Measurements from ENCODE around the gene PFDN6. TPM values are rescaled to one million over a fixed set of nuclear protein-coding genes. Genes with fewer than 3 reads are reported as not detected.

Gene PFDN6
- total RNA-seq, 4 donors from 2014 or later = 12.4 to 48.7 (median 21.0) TPM

DNA sequence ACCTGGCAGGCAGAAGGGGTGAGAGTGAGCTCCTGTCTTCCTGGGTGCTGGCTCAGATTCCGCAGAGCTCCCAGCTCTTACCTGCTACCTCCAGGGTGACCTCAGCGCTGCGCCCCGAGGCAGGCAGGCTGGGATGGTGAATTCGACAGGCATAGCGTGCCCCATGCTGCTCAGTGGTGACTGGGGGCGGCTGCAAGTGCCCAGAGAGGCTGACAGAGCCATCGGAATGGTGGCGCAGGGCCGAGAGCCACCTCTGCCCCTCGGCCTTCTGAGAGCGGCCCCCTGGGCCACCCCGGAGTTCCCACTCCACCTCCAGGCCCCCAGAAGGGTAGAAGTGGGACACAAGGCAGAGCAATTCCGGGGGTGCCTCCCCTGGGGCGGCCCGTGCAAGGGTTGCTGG, 14.8 kb downstream of the PFDN6 start:
- H3K36me3 ChIP-seq = peaks cover 0 to 58% (median 13%) of the 10 kb centered on the region in 3 donors
- TF ChIP-seq POLR2A (IDR thresholded peaks at IDR 0.05) = no peak
- TF ChIP-seq EP300 (IDR thresholded peaks at IDR 0.05) = no peak
- no peak for TF ChIP-seq CTCF (IDR thresholded peaks at IDR 0.05)
- H3K4me1 ChIP-seq = peaks cover 0 to 28% (median 7%) of the 10 kb centered on the region in 4 donors
- H3K27ac ChIP-seq = no peak overlapping the region
- no peak overlapping the region for H3K4me3 ChIP-seq
- WGBS, 2 donors = 83 to 86% methylated on average over 6 to 12 of the region's 16 CpGs
- no peaks in the 10 kb centered on the region for H3K27me3 ChIP-seq
- H3K9me3 ChIP-seq = no peaks in the 10 kb centered on the region
- no peak for DNase-seq (ENCODE audit: low spot score in 2 of 2)

DNA sequence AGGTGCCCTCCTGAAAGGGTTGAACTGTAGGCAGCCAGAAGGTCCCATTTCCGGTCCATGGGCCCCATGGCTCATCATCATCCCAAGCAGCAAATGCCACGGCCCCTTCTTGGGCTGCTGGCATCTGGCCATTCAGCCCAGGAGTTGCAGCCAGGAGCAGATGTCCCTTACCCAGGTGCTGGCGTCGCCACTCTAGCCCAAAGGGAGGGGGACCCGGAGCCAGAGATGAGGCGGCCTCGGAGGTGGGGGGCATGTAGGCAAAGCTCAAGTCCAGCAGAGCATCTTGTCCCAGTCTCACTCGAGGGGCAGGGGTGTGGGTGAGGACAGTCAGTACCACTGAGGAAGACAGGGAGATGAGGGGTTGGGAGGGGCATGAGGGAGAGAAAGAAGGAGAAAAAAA, 15.7 kb downstream of the PFDN6 start:
- no peak for DNase-seq (ENCODE audit: low spot score in 2 of 2)
- Histone ChIP-seq H3K36me3 (peaks cover 0 to 62% (median 13%) of the 10 kb centered on the region in 3 donors), H3K27me3 (no peaks in the 10 kb centered on the region), H3K27ac (no peak overlapping the region), H3K9me3 (no peaks in the 10 kb centered on the region), H3K4me3 (no peak overlapping the region), H3K4me1 (peaks cover 0 to 24% (median 6%) of the 10 kb centered on the region in 4 donors)
- TF ChIP-seq POLR2A (IDR thresholded peaks at IDR 0.05) (no peak), CTCF (IDR thresholded peaks at IDR 0.05) (no peak), EP300 (IDR thresholded peaks at IDR 0.05) (no peak)
- WGBS, 2 donors = 68 to 86% methylated on average over 8 of the region's 8 CpGs

- 83 to 85% methylated on average over 4 of the region's 4 CpGs for WGBS, 2 donors
- Histone ChIP-seq H3K27ac (no peak overlapping the region), H3K9me3 (no peaks in the 10 kb centered on the region), H3K27me3 (no peaks in the 10 kb centered on the region), H3K36me3 (peaks cover 0 to 69% (median 13%) of the 10 kb centered on the region in 3 donors), H3K4me1 (peaks cover 0 to 21% (median 5%) of the 10 kb centered on the region in 4 donors), H3K4me3 (no peak overlapping the region)
- no peak for DNase-seq (ENCODE audit: low spot score in 2 of 2)
- TF ChIP-seq POLR2A (IDR thresholded peaks at IDR 0.05) = no peak
- TF ChIP-seq CTCF (IDR thresholded peaks at IDR 0.05) = no peak
These were observed 17.0 kb downstream of the PFDN6 start for GRCh38 chr6:33306356-33306755.

- Histone ChIP-seq H3K27me3 (no peaks in the 10 kb centered on the region), H3K9me3 (no peaks in the 10 kb centered on the region), H3K4me3 (peak overlapping the region; percentile 68 to 88 (median 78)), H3K4me1 (peaks cover 0 to 54% (median 29%) of the 10 kb centered on the region in 4 donors), H3K36me3 (peaks cover 0 to 29% (median 0%) of the 10 kb centered on the region in 3 donors), H3K27ac (peak overlapping the region; percentile 85 to 98 (median 95))
- 6 to 10% methylated on average over 28 to 29 of the region's 29 CpGs for WGBS, 2 donors
- TF ChIP-seq CTCF (IDR thresholded peaks at IDR 0.05) = no peak
- no peak for TF ChIP-seq POLR2A (IDR thresholded peaks at IDR 0.05)
- no peak for TF ChIP-seq EP300 (IDR thresholded peaks at IDR 0.05)
- DNase-seq (ENCODE audit: low spot score in 2 of 2) = peak; percentile 61 to 67
These were observed 23.1 kb downstream of the PFDN6 start for GRCh38 chr6:33312361-33313104.

GRCh38 chr6:33313105-33313708, 23.8 kb downstream of the PFDN6 start:
- Histone ChIP-seq H3K9me3 (no peaks in the 10 kb centered on the region), H3K4me1 (peaks cover 0 to 55% (median 29%) of the 10 kb centered on the region in 4 donors), H3K36me3 (peaks cover 0 to 27% (median 0%) of the 10 kb centered on the region in 3 donors), H3K27me3 (no peaks in the 10 kb centered on the region), H3K27ac (peak overlapping the region; percentile 85 to 98 (median 95)), H3K4me3 (peak overlapping the region; percentile 68 to 88 (median 78))
- no peak for TF ChIP-seq POLR2A (IDR thresholded peaks at IDR 0.05)
- no peak for TF ChIP-seq CTCF (IDR thresholded peaks at IDR 0.05)
- no peak for TF ChIP-seq EP300 (IDR thresholded peaks at IDR 0.05)
- WGBS, 2 donors = 0% methylated on average over 32 to 33 of the region's 33 CpGs
- DNase-seq (ENCODE audit: low spot score in 2 of 2) = peak; percentile 34 to 44

Data from tibial nerve (tissue), 4 donors.